Omental fat pad (tissue), 4 donors: Measurements from ENCODE around the gene IL16. TPM values are rescaled to one million over a fixed set of nuclear protein-coding genes. Genes with fewer than 3 reads are reported as not detected.
"Not testable (repeated sequence)": the region's sequence is repeated elsewhere in the genome, so short reads cannot be mapped to it uniquely, and the experiment has no call there.

Source experiments
- ATAC-seq: fragments of 150-250 bp; one replicate; pipeline ENCODE4 v1.9.1; 2016; ENCODE audit warnings: mild to moderate bottlenecking, moderate library complexity; ENCODE audit not compliant: low FRiP score
- DNase-seq: peaks from one replicate; pipeline ENCODE4 v3.0.0-alpha.2; 2019; ENCODE audit warnings: low spot score
- CTCF ChIP-seq, 3 donors: fragments of 450-650 bp; IDR thresholded peaks; one replicate each; pipeline ENCODE4 v1.5.1; 2016 to 2017; ENCODE audit warnings: antibody characterized with exemption in 3 of 3, mild to moderate bottlenecking in 3 of 3, moderate library complexity in 2 of 3
- total RNA-seq, 4 donors: library from RNA; depleted of rRNA; stranded (reverse); fragments of >200 nt; gene quantifications; one replicate each; pipeline ENCODE4 v1.1.0, GENCODE V29; 2016

Gene IL16
- total RNA-seq, 4 donors from 2014 or later: 22.7 to 45.8 (median 34.4) TPM

GRCh38 chr15:81338170-81339007 lies 141.7 kb downstream of the IL16 start:
- peak; percentile 74 for ATAC-seq
- peak; percentile 44 for DNase-seq
- no peak for TF ChIP-seq CTCF (IDR thresholded peaks at IDR 0.05)

- ATAC-seq (no peak), DNase-seq (no peak)
- no peak for TF ChIP-seq CTCF (IDR thresholded peaks at IDR 0.05)
These were observed 142.6 kb downstream of the IL16 start for GRCh38 chr15:81339321-81339720.

GRCh38 chr15:81339851-81340250 lies 143.2 kb downstream of the IL16 start:
- no peak for DNase-seq
- no peak for TF ChIP-seq CTCF (IDR thresholded peaks at IDR 0.05)

GRCh38 chr15:81341351-81341750 lies 144.7 kb downstream of the IL16 start:
- no peak for TF ChIP-seq CTCF (IDR thresholded peaks at IDR 0.05)
- no peak for DNase-seq
- no peak for ATAC-seq

More at GRCh38 chr15:81339851-81340250, 143.2 kb downstream of the IL16 start:
- ATAC-seq: no peak

- no peak for TF ChIP-seq CTCF (IDR thresholded peaks at IDR 0.05)
- ATAC-seq (no peak), DNase-seq (no peak)
These were observed 146.7 kb downstream of the IL16 start for GRCh38 chr15:81343371-81343770.

GRCh38 chr15:81346611-81347010 lies 149.9 kb downstream of the IL16 start:
- no peak for TF ChIP-seq CTCF (IDR thresholded peaks at IDR 0.05)
- ATAC-seq (no peak), DNase-seq (no peak)

- ATAC-seq: no peak
- no peak for TF ChIP-seq CTCF (IDR thresholded peaks at IDR 0.05)
These were observed 151.2 kb downstream of the IL16 start for GRCh38 chr15:81347910-81348309.

GRCh38 chr15:81348691-81349090 lies 152.0 kb downstream of the IL16 start:
- not testable (repeated sequence) for ATAC-seq, DNase-seq

More at GRCh38 chr15:81347910-81348309, 151.2 kb downstream of the IL16 start:
- no peak for DNase-seq
